Hepatic stellate cell (primary cell): ENCODE data around the gene ATP5MC3.
A peak's percentile ranks its signal among the peaks of the same experiment; 100 is the strongest.

Experiments used
- DNase-seq: peaks from one replicate; pipeline ENCODE4 v3.0.0; 2011; ENCODE audit warnings: low spot score

Gene ATP5MC3

DNA sequence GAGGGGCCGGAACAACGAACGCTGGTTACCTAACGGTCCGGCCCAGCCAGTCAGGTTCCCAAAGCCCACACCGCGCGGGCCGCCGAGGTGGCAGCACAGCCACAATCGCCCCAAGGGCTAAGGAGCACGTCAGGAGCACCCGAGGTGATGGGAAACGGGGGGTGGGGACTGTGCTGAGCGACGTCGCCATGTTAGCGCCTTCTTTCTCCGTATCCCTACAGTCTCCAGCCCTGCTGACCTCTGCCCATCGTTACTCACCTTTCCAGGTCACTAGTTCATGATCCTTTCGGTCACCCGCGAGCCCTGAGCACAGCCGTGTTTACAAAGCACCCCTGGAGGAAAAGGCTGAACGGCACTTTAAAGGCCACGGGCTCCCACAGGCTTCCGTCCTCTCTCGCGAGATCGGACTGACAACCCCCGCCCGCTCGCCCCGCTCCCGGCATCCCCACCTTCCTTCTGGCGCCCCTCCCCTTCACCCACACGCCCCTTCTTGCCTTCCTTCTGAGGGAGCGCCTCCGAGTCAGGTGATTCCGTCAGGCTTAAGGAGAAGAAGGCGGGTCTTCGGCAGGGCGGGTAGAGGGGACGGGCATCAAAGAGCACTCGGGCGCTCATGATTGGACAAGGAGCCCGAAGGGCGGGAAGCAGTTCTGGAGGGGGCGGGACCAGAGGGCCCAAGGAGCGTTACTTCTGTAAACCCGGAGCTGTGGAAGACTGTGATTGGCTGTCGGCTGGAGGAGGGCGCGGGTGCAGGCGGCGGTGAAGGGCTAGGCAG is 13.5 kb downstream of the ATP5MC3 start, which contains the start of gene ATF2:
ATF2 (minus strand) TSS at position 412 of the 772 bp plus-strand sequence. CDS start 31,760 bp downstream, outside the sequence.
- peak; percentile 89 for DNase-seq

DNA sequence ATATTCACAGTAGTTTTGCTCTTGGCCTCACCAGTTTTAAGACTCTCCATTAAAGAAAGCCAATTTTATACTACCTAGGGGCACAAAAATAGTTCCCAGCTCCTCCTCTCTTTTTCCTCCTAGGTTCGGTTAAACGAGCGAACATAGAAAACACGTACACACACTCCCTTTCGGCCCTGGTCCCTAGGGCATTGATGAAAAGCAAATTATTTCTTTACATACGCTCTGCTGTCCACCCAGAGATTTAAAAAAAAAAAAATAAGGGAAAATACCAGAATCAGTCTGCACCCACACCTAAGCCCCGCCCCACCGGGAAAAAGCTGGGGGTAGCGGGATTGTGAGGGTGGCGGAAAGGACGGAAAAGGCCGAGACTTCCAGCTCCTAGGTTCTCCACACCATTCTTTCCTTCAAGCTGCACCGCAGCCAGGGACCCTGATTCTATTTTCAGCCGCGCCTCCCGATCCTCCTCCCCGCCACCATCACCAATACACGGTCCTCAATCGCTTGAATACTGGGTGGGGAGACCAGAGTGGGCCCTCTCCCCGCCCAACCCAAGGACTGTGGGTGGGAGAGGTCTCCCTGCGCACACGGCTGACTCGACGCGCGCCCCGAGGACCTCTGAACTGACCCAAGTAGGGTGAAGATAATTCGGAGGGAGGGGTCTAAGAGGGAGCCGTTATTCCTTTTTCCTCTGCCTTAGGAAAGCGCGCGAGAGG is 14.3 kb downstream of the ATP5MC3 start:
- peak; percentile 37 for DNase-seq

DNA sequence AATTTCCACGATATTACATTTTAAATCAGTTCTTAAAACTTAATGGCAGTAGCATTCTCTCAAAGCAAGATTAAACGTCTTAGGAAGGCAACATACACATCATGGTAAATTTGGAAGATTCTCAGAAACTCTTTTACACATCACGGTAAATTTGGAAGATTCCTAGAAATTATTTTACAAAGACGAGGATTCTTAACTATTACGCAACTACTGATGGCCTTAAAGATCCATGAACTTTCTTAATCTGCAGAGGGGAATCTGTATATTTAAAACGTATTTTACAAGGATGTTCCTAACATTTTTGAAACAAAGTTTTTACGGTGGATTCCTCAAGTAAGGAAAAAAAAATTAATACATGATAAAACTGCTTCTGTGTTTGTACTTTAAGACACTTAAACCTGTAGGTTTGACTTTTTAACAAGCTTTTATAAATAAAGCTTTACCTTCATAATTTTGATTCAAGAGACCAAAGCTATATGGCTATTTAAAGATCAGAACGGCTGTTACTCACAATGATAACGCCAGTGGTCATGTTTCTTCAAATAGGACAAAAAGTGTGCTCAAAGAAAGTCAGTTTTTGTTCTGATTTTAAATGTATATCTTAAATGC is 15.2 kb downstream of the ATP5MC3 start:
- no peak for DNase-seq

DNA sequence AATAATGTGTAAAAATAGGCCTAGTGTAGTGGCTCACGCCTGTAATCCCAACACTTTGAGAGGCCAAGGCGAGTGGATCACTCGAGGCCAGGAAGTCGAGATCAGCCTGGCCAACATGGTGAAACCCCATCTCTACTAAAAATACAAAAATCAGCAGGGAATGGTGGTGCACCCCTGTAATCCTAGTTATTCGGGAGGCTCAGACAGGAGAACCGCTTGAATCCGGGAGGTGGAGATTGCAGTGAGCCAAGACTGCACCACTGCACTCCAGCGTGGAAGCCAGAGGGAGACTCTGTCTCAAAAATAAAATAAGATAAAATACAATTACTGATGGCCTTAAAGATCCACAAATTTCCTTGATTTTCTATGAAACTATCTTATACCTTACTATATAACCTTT is 17.3 kb downstream of the ATP5MC3 start:
- DNase-seq = no peak

DNA sequence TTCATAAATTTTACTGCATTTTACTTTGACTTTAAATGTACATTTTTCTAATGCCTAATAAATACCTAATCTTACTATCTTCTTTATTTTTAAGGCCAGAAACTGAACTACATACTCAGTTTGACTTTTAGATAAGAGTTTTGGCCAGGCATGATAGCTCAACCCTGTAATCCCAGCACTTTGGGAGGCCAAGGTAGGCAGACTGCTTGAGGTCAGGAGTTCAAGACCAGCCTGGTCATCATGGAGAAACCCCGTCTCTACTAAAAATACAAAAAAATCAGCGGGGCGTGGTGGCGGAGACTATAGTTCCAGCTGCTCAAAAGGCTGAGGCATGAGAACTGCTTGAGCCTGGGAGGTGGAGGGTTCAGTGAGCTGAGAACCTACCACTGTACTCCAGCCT is 22.6 kb downstream of the ATP5MC3 start:
- no peak for DNase-seq

DNA sequence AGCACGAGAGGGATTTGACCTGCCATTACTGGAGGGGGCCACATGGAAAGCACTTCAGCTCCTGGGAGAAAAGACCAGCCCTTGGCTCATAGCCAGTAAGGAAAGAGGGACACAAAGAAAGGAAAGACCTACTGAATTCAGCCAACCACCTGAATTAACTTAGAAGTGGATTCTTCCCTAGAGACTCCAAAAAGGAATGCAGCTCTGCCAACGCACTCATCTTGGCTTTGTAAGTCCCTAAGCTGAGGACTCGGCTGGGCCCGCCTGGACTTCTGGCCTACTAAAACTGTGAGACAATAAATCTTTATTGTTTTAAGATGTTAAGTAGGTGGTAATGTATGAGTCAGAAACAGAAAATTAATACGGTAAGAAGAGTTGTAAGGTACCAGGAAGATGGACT is 25.0 kb downstream of the ATP5MC3 start:
- DNase-seq = no peak

DNA sequence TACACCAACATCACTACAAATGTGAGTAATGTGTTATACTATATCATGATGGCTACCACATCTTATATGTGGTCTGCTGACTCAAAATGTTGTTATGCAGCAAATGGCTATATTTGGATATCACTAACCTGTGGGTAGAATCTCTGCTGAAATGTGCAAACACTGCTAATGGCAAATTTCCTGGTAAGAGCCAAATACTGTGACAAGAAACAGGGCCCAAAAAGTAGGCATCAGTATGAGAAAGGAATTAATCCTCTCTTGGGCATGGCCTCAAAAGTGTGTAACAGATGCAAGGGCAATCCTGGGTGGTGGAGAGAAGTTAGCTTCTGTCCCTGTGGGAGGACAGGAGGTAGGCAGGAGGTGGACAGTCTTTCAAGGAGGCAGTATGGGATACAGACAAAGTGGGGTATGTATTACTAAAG is 26.8 kb downstream of the ATP5MC3 start:
- peak; percentile 26 for DNase-seq

DNA sequence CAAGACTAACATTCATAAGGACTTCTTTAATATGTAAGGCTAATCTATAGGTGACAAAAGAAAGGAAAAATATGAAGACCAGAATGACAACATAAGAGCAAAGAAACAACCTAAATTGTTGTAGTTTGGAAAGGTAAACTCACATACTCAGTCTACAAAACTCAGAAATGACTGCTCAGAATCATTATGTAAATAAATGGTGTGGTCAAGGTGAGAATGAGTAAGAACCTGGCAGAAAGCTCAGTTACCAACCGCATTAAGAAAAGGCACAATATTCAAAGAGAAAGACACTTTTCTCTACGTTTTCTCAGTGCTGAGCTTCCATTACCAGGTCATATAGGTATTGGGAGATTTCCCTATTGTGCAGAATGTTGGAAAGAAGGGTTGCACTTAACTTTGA is 29.3 kb downstream of the ATP5MC3 start:
- DNase-seq = no peak

DNA sequence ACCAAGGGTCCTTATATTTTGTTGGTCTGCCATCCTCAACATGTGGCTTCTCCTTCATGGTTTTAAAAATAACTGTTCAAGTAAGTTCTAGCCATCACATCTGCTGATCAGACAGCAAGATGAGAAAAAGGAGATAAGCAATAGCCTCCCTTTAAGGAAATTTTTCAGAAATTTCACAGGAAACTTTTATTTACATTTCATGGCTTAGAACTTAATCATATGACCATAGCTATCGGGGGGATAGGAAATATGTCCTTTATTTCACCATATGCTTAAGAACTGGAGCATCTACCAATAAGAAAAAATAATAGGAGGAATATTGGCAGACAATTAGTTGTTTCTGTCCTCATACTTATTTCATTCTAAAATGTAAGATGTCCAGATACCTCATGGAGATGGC is 29.7 kb downstream of the ATP5MC3 start:
- no peak for DNase-seq

DNA sequence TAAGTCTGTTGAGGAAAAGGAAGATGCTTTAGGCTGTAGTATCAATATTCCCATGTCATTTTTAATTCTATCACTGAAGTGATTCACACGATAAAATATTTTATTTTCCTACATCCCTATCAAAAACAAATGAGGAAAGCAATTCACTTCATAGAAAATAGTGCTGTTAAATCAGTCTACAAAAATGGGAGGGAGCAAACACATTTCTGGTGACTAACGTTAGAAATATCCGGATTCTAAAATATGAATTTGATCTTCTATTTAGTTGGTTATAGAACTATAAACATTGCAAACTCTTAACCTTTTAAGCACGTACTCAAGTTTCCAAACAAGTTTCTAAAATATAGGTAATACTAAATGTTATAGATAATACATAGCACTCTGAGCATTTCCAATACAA is 34.3 kb downstream of the ATP5MC3 start:
- peak; percentile 3 for DNase-seq

DNA sequence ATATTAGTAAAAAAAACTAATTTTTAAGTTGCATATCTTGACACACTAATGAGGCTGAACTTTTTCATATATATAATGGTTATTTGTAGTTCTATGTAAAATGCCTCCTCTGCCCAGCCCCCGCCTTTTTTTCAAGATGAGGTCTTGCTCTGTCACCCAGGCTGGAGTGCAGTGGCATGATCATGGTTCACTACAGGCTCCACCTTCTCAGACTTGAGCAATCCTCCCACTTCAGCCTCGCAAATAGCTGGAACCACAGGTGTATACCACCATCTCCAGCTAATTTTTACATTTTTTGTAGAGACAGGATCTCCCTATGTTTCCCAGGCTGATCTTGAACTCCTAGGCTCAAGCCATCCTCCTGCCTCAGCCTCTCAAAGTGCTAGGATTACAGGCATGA is 37.8 kb downstream of the ATP5MC3 start:
- no peak for DNase-seq

DNA sequence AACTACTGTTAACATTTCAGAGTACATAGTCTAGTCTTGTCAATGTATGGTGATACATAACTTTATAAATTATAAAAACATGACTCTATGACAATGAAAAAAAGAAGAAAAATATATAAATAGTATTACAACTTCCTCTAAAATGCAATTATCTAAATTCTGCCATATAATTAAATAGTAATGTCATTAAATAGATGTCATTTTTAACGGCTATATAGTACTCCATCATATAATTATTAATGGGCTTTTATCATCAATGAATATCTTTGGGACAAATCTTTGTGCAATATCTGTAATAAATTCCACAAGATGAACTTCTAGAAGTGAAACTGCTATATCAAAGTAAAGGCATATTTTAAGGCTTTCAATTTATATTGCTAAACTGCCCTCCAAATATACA is 38.3 kb downstream of the ATP5MC3 start:
- DNase-seq = no peak

DNA sequence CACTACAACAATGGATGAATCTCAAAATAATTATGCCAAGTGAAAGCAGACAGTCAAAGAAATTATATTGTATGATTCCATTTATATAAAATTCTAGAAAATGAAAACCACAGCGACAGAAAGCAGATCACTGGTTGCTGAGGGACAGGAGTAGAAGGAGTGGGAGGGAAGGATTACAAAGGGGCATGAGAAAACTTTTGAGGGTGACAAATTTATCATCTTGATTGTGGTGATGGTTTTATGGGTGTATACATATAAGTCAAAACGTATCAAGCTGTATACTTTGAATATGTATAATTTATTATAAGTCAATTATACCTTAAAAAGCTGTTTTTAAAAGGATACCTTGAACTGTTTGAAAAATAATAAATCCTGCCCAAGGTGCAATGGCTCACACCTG is 41.2 kb downstream of the ATP5MC3 start:
- DNase-seq = no peak

DNA sequence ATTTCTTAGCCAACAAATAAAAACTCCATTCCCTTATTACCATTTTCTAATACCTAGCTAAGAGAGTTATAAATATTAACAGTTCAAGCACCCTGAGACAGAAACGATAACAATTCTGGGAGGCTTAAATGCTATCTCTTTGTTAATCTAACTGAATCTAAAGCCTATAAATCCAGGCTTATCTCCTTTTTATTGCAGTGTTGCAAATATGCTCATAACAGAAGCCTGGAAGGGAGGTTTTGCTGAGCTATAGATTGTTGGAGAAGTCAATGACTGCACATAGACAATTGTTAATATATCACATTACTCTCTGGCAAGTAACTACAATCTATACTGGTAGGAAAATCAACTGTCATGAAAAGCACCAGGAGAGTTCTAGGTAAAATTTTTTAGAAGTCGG is 43.7 kb downstream of the ATP5MC3 start:
- no peak for DNase-seq

DNA sequence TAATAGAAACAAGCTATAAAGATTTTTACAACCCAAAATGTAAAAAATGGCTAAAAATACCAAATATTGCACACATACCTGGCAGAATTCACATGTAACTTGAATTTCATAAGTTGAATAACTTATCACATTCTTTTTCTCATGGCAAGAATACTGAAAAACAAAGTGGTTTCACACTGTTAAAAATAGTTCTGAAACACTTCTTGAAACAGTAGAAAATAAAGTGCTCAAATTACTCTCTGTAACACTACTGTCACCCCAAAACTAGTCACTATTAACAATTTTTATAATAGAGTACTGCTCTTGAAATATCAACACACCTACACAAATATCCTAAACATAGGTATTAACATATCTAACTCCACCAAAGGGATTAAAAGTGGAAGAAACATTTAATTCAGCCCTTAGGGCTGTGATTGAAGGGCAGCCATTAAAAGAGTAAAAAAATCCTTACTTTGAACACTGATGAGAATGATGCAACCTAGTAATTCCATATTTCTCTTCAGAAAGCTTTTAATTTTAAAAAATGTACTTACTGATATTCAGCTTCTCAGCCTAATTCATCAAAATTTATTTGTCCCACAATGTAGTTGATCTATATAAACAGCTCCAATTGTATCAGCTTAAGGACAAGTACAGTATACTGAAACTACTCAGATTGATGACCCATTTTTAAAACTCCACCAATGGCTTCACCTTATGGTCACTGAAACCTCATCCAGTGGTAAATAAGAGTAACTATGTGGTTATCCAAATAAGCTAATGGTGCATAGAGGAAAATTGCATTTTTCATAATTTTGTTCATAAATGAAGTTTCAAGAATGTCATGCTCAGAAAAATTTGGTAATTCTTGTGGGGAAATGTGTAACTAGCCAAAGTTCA is 44.9 kb downstream of the ATP5MC3 start:
- no peak for DNase-seq

DNA sequence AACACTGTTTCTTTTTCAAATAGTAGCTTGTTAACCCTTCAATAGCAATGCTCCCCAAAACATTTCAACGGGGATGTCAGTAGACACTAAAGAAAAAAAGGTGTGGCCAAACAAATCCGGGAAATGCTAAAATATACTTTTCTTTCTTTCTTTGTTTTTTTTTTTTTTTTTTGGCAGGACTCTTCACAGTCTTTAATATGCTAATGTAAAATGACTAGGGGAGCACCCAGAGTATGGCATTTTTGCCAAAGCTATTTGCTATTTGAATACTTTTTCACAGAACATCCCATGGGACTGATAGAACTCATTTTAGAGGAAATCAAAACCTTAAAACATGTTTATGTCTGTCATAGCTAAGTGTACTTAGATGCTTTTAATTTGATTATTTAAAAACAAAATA is 45.6 kb downstream of the ATP5MC3 start:
- DNase-seq = no peak

DNA sequence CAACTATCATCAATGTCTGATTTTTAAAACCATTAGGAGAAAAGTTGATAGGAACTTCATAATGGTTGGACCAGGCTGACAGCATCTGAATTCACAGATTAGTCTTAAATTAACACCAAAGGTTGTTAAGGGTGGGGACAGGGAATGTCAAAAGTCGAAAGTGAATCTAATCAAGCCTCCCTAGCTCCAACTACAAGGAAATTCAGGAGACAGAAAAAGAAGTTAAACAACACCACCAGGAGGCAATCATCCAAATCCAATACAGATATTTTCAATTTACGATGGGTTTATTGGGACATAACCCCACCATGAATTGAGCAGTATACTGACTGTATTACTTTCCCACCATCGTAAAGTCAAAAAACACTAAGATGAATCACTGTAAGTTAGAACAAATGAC is 46.3 kb downstream of the ATP5MC3 start:
- DNase-seq = no peak

DNA sequence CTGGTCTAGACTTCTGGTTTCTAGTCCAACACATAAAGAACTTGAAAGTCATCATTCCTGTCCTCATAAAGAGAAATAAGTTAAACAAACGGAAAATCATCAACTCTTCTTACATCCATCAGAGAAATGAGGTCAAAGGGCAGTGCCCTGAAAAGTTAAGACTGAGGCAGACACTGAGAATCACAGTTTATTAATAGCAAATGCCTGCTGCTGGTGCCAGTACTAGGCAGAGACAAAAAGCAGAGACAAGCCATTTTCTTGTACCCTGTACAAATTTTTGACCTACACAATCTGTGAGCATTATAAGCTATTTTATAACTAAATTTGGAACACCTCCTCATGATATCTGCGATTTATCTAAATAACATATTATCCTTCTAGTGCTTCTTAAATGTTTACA is 50.3 kb downstream of the ATP5MC3 start:
- no peak for DNase-seq

DNA sequence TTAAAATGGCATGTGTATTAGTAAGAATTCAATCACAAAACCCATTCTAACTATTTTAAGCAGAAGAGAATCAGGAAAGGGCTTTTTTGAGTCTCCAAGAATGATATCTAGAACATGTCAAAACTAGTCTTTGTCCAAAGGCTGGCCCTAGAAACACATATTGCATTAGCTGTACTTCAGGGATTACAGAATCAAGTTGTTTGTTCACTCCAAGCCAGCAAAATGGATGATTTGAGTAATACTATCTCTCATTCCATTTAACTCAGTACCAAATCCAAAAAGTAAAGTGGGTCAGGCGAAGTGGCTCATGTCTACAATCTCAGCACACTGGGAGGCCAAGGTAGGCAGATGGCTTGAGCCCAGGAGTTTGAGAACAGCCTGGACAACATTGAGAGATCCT is 54.8 kb downstream of the ATP5MC3 start:
- no peak for DNase-seq
